Activated CD4-positive, alpha-beta T cell treated with anti-CD3 and anti-CD28 coated beads for 36 hours (primary cell): ENCODE results near the gene SFXN5. TPM values are rescaled to one million over a fixed set of nuclear protein-coding genes. Genes with fewer than 3 reads are reported as not detected.

Experiments
- ATAC-seq: fragments of 200-7000 bp; cut with Tn5 transposase; one replicate; pipeline ENCODE4 v1.10.0; 2021; ENCODE audit warnings: mild to moderate bottlenecking, moderate library complexity
- CTCF ChIA-PET: fragments of 350-600 bp; sonication (Branson Sonifier 250); formaldehyde crosslinking; loops from one replicate; lab custom pipeline; 2021; ENCODE audit warnings: antibody characterized with exemption; lab: Charles Lee
- POLR2A ChIA-PET: fragments of 350-600 bp; sonication (Branson Sonifier 250); formaldehyde crosslinking; loops from one replicate; lab custom pipeline; 2021; ENCODE audit warnings: antibody characterized with exemption, inconsistent platforms; lab: Charles Lee
- DNase-seq: peaks from one replicate; pipeline ENCODE4 v3.0.0-alpha.2; 2020
- H3K27ac Mint-ChIP-seq: one replicate; pipeline ENCODE4 v1.8.0; 2021; ENCODE audit warnings: mixed read lengths
- H3K27me3 Mint-ChIP-seq: one replicate; pipeline ENCODE4 v1.8.0; 2021; ENCODE audit warnings: mixed read lengths
- H3K36me3 Mint-ChIP-seq: one replicate; pipeline ENCODE4 v1.8.0; 2021; ENCODE audit warnings: low read depth, mixed read lengths
- H3K4me1 Mint-ChIP-seq: one replicate; pipeline ENCODE4 v1.8.0; 2021; ENCODE audit warnings: mixed read lengths
- H3K4me3 Mint-ChIP-seq: one replicate; pipeline ENCODE4 v1.8.0; 2021; ENCODE audit warnings: mild to moderate bottlenecking, moderate library complexity, mixed read lengths
- H3K9me3 Mint-ChIP-seq: one replicate; pipeline ENCODE4 v1.8.0; 2021; ENCODE audit warnings: low read depth, mixed read lengths
- intact Hi-C, 2 experiments: fragments of 100-400 bp; cut with DNase I in 1 of 2; cut with micrococcal nuclease in 1 of 2; formaldehyde crosslinking; loops; one replicate each; pipeline versions ENCODE4 v1.14.2 to v1.15.1; 2022 to 2024; cut with DNase I, micrococcal nuclease
- total RNA-seq, 2 experiments: library from RNA; stranded (reverse); gene quantifications; one replicate each; pipeline ENCODE4 v1.2.3, GENCODE V29; 2021

The SFXN5 gene
- total RNA-seq, 2 experiments from 2014 or later = 4.5 to 6.2 TPM

DNA sequence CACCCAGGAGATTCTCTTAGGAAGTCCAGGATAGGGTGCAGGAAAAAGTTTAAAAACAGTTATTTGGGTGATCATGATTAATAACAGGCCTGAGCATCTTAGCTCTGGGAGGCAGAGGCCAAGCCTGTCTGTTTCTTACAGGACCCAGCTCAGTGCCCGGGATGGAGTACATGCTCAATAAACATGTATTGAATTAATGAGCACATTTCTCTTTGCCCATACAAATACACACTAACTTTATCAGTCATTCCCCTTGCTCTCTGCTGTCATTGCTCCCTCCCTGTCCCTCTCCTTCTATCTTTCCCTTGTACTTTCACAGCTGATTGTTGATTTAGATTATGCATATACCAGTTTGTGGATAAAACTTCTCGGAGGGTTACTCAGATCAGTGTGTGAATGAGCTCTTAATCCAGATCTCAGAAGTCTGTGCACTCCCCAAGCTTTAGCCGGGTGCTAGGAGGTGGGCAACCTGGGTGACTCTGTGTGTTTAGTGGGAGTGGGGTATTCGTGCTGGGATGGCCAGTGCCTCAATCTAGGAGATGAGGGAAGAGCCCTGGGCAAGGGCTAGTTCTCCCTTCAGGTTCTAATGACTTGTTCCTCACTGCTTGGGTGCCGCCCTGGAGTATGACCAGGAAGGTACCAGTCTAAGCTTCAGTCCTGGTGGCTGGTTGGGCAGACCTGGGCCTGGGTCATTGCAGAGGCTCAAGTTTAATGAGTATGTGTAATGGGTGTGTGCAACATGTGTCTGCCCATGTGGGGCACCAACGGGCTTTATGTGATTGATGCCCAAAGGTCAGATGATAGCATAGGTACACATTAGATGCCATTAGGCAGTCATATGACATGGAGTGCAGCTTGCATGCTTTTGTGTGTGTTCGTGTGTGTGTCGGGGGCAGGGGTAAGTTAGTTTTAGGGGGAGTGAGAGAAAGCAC is 143.6 kb downstream of the SFXN5 start:
- DNase-seq (no peak), ATAC-seq (no peak)
- ChIA-PET CTCF (interaction anchor here (0.8 to 2.4 kb wide), 4 partner anchors 10 to 42 kb away, joined by 3 to 12 read pairs (median 4); partner anchors contain the start of genes EMX1 and SPR), POLR2A (no interaction called here)
- intact Hi-C loops = no loop called here
- Mint-ChIP-seq H3K9me3 (no peaks in the 10 kb centered on the region), H3K4me3 (no peak overlapping the region), H3K4me1 (peaks cover 4% of the 10 kb centered on the region), H3K27ac (no peak overlapping the region), H3K27me3 (peaks cover 22% of the 10 kb centered on the region), H3K36me3 (no peaks in the 10 kb centered on the region)

DNA sequence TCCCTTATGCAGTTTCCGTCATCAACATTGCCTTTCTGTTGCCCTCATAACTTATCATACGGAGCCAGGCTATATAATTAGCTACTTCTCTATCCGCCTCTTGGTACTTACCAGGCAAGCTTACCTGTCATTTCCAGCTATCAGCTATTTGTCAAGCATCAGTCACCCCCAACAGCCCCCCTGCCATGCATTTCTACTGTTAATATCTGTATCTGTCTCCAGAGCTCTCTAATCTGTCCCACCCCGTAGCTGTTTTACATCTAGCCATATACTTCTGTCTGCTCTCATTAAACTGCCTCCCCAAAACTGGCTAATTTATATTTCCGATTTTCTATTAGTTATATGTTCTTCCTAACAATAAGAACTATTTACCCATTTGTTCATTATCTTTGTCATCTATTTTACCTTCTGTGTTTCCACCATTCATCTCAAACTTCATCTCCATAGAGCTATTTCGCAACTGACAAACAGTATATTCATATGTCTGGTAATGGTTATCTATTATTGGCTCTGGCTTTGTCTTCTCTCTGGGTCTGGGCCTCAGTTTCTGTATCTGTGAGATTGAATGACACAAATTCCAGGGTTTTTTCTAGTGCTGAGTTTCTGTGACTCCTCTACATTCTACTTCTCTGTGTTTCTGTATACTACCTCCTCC is 144.6 kb downstream of the SFXN5 start:
- H3K27ac Mint-ChIP-seq = no peak overlapping the region
- H3K36me3 Mint-ChIP-seq = no peaks in the 10 kb centered on the region
- H3K4me3 Mint-ChIP-seq = no peak overlapping the region
- H3K4me1 Mint-ChIP-seq = peaks cover 4% of the 10 kb centered on the region
- H3K9me3 Mint-ChIP-seq = no peaks in the 10 kb centered on the region
- H3K27me3 Mint-ChIP-seq = peaks cover 31% of the 10 kb centered on the region
- ChIA-PET CTCF (interaction anchor here (0.5 to 2.4 kb wide), 10 partner anchors 8 to 1591 kb away, joined by 3 to 12 read pairs (median 4); partner anchors contain the start of genes EMX1 and SPR), POLR2A (no interaction called here)
- no peak for ATAC-seq
- DNase-seq = no peak
- intact Hi-C loops = no loop called here

DNA sequence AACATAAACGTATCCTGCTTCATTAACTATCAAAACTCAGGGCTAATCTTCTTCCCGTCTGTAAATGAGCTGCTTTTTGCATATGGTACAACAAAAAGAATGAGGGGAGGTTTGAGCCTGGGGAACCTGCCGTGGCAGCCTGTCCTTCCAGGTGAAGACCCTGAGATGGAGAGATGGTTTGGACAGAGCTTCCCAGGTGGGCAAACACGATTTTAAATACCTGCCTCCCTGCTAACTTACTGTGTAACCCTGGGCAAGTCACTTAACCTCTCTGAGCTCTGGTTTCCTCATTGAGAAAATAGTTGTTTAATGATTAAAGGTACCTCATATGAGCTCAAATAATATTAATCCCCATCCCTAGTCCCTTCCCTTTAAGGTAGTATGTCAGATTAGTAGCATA is 145.1 kb downstream of the SFXN5 start:
- DNase-seq = no peak
- Mint-ChIP-seq H3K36me3 (no peaks in the 10 kb centered on the region), H3K4me3 (no peak overlapping the region), H3K9me3 (no peaks in the 10 kb centered on the region), H3K27ac (no peak overlapping the region), H3K4me1 (peaks cover 4% of the 10 kb centered on the region), H3K27me3 (peaks cover 37% of the 10 kb centered on the region)
- POLR2A ChIA-PET = no interaction called here
- no peak for ATAC-seq
- intact Hi-C loops = no loop called here
- CTCF ChIA-PET = interaction anchor here (0.7 to 2.4 kb wide), 8 partner anchors 9 to 129 kb away, joined by 3 to 12 read pairs (median 4); partner anchors contain the start of gene EMX1

DNA sequence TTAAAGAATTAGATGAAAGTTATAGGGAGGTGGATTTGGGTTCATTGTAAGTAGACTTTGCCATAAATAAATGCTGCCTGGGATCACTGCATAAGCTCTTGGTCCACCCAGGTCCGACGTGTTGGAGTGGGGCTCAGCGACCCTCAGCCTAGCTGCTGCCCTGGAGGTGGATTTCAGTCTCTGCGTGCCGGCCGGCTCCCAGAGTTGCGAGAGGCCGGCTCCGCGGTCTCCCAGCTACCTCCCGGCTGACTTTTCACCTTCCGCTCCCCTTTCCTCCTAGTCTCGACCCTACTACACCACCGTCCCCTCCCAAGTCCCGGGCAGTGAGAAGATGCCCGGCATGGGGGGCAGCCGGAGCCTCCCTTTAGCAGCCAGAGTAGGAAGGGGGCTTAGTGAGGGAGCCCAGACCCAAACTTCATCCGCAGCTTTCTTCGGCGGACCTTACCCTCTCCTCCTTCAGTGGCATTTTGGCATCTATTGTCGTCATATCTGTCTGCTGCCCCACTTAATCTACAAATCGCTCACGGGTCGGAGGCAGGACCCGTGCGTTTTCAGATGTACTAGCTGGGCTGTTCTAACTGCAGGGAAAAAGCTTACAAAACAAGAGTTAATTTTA is 146.1 kb downstream of the SFXN5 start:
- intact Hi-C loops = no loop called here
- no peak overlapping the region for H3K27ac Mint-ChIP-seq
- ChIA-PET POLR2A (no interaction called here), CTCF (interaction anchor here (0.7 to 2.4 kb wide), 7 partner anchors 8 to 130 kb away, joined by 3 to 12 read pairs (median 5); partner anchors contain the start of gene EMX1)
- ATAC-seq (no peak), DNase-seq (no peak)
- peaks cover 39% of the 10 kb centered on the region for H3K27me3 Mint-ChIP-seq
- no peaks in the 10 kb centered on the region for H3K36me3 Mint-ChIP-seq
- peaks cover 5% of the 10 kb centered on the region for H3K4me1 Mint-ChIP-seq
- H3K9me3 Mint-ChIP-seq = no peaks in the 10 kb centered on the region
- no peak overlapping the region for H3K4me3 Mint-ChIP-seq

DNA sequence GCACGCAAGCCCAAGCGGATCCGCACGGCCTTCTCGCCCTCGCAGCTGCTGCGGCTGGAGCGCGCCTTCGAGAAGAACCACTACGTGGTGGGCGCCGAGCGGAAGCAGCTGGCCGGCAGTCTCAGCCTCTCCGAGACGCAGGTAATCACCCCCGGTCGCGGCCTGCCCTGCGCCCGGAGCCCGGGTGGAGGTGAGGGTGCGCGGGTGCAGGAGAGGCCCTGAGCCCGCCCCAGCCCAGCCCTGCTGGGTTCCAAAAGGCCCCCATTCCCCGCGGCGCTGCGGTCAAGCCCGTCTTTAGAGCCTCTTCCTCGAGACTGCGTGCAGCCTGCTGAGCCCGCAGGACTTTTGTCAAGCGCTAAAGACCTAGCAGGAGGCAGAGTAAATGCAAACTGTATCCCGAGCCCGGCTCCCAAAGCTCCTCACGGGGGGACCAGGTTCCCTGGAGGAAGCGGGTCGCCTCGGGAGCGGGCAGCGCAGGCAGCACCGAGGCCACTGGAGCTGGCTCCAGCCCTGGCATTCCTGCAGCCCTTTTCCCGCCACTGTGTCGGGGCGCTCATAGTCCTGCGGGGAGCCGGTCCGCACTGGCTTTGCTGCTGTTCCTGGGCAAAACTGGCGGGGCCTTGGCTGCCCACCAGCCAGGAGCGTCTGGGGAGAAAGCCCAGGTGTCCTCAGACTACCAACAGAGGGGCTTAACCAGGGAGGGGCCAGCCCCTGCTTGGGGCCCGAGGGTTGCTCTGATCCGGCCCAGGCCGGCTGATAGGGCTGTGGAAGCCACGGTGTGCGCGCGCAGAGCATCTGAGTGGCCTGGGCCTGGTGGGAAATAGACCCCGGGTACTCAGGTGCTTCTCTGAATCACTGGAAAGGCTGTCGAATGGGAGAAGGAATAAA is 146.9 kb downstream of the SFXN5 start:
- ATAC-seq (peak; percentile 13), DNase-seq (peak; percentile 38)
- ChIA-PET CTCF (no interaction called here), POLR2A (no interaction called here)
- Mint-ChIP-seq H3K27ac (no peak overlapping the region), H3K27me3 (peaks cover 43% of the 10 kb centered on the region), H3K9me3 (no peaks in the 10 kb centered on the region), H3K4me1 (peaks cover 7% of the 10 kb centered on the region), H3K4me3 (no peak overlapping the region), H3K36me3 (no peaks in the 10 kb centered on the region)
- intact Hi-C loops = loop anchor here in 1 of 2 experiments (5.0 kb wide), 2 partner anchors 62 to 777 kb away; partner anchors contain the start of gene CYP26B1

DNA sequence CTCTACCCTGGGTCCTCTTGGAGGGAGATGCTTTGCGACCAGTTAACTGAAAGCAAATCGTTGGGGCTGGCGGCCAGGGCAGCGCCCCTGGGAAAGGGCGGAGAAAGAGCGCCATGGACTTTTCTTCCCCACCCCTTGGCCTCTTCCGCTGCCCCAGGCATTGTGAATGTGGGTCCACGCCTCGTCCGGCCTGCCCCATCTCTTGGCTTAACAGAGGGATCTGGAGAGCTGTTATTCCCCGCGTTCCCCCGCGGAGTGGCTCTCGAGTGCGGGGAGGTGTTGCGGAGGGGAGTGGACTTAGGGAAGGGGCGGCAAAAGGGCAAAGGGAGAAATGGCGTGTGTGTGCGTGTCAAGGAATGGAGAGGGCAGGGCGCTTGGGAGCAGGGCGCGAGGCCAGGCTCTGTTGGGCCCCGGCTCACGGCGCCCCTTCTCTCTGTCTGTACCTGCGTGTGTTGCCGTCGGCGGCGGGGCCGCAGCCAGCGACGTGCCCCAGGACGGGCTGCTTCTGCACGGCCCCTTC is 147.6 kb downstream of the SFXN5 start:
- no peak for ATAC-seq
- CTCF ChIA-PET = interaction anchor here (0.5 kb wide), 1 partner anchor 776 kb away, joined by 3 read pairs; the partner anchor contains the start of gene CYP26B1
- H3K36me3 Mint-ChIP-seq = no peaks in the 10 kb centered on the region
- H3K27me3 Mint-ChIP-seq = peaks cover 50% of the 10 kb centered on the region
- H3K27ac Mint-ChIP-seq = no peak overlapping the region
- intact Hi-C loops = loop anchor here in 1 of 2 experiments (5.0 kb wide), 2 partner anchors 62 to 777 kb away; partner anchors contain the start of gene CYP26B1
- DNase-seq = no peak
- H3K4me3 Mint-ChIP-seq = no peak overlapping the region
- no peaks in the 10 kb centered on the region for H3K9me3 Mint-ChIP-seq
- H3K4me1 Mint-ChIP-seq = peaks cover 11% of the 10 kb centered on the region
- POLR2A ChIA-PET = no interaction called here

DNA sequence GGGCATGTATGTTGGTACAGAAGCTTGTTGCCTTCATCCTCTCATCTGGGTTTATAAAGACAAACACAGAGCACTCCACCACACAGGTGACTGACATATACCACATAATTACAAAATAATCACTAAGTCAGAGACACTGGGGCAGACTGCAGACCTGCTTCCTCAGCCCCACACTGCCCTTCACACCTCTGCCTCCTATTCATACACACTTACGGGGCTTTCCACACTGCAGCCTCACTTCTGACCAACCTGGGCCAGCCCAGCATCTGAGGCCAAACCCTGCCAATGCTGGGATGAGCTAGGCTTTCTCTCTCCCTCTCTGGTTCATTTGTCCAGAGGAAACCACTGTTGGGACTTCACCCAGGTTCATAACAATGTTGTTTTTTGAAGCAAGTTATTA is 149.7 kb downstream of the SFXN5 start:
- ATAC-seq (no peak), DNase-seq (no peak)
- H3K36me3 Mint-ChIP-seq = no peaks in the 10 kb centered on the region
- POLR2A ChIA-PET = no interaction called here
- CTCF ChIA-PET = no interaction called here
- peaks cover 17% of the 10 kb centered on the region for H3K4me1 Mint-ChIP-seq
- peaks cover 58% of the 10 kb centered on the region for H3K27me3 Mint-ChIP-seq
- intact Hi-C loops = loop anchor here in 1 of 2 experiments (5.0 kb wide), 2 partner anchors 60 to 775 kb away; partner anchors contain the start of gene CYP26B1
- no peak overlapping the region for H3K27ac Mint-ChIP-seq
- H3K4me3 Mint-ChIP-seq = no peak overlapping the region
- H3K9me3 Mint-ChIP-seq = no peaks in the 10 kb centered on the region

DNA sequence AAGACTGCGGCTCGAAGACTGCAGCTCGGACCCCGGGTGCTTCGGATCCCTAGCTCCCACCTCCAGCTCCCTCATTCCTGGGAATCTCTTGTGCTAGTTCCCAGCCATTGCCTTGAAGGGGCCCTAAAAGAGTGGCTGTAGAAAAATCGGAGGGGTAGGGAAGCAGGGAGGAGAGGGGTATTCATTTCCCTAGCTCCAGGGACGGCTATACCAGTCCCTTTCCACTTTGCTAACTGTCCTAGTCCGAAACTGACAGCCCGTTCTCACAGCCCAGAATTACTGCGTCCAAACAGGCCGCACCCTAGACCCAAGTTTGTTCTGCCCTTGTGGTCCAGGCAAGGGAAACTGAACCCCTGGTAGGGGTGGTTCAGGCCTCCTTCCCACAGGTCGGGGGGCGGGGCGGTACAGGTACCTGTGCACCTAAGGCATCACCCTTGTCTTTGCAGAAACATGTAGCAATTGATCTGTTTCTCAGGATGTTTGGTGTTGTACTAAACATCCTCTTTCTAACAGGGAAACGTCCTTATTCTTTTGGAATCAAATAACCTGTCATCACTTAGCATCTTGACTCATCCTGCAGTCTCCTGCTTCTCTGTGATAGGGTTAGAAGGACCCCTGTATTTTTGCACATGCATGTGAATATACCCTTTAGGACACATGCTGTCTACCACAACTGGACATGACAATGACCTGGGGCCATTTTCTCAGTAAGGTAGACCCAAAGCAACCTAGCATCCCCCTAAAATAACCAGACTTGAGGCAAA is 150.2 kb downstream of the SFXN5 start:
- ChIA-PET CTCF (interaction anchor here (0.7 kb wide), 1 partner anchor 782 kb away, joined by 3 read pairs; no protein-coding TSS in a partner anchor), POLR2A (no interaction called here)
- Mint-ChIP-seq H3K4me3 (no peak overlapping the region), H3K9me3 (no peaks in the 10 kb centered on the region), H3K27me3 (peaks cover 64% of the 10 kb centered on the region), H3K27ac (no peak overlapping the region), H3K36me3 (no peaks in the 10 kb centered on the region), H3K4me1 (peaks cover 22% of the 10 kb centered on the region)
- intact Hi-C loops = loop anchor here in 1 of 2 experiments (5.0 kb wide), 2 partner anchors 59 to 774 kb away; partner anchors contain the start of gene CYP26B1
- DNase-seq (no peak), ATAC-seq (no peak)

DNA sequence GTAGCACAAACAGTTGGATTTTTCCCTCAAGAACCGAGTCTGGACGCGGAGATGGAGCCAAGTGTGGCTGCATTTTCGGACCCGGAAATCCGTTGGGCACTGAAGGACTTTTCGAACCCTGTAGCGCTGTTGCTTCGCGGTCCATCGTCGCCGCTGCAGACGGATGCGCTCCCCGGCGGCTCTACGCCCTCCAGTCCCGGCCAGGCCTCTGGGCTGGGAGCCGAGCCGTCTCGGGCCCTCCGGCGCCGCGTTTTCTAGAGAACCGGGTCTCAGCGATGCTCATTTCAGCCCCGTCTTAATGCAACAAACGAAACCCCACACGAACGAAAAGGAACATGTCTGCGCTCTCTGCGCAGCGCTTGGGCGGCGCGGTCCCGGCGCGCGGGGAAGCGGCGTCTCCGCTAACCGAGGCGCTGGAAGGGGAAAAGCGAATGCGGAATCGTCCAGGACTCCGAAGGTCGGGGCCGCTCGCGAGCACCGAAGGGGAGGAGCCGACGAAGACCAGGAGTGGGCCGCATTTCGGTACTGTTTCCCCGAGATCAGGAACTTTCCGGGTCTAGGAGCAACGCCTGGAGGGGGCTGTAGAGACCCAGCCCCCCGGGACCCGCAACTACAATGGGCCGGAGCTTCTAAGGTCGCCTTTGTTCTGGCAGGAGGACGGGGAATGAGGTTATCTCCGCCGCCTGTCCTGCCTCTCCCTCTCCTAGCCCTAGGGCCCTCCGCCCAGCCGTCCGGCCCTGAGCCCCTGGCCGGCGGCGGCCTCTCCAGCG is 151.0 kb downstream of the SFXN5 start:
- ChIA-PET POLR2A (no interaction called here), CTCF (interaction anchor here (0.7 kb wide), 1 partner anchor 781 kb away, joined by 3 read pairs; no protein-coding TSS in a partner anchor)
- DNase-seq (peak; percentile 59), ATAC-seq (peak; percentile 20)
- no peak overlapping the region for H3K4me3 Mint-ChIP-seq
- H3K4me1 Mint-ChIP-seq = peaks cover 25% of the 10 kb centered on the region
- no peaks in the 10 kb centered on the region for H3K36me3 Mint-ChIP-seq
- no peak overlapping the region for H3K27ac Mint-ChIP-seq
- H3K27me3 Mint-ChIP-seq = peaks cover 64% of the 10 kb centered on the region
- intact Hi-C loops = loop anchor here in 1 of 2 experiments (5.0 kb wide), 2 partner anchors 58 to 773 kb away; partner anchors contain the start of gene CYP26B1
- H3K9me3 Mint-ChIP-seq = no peaks in the 10 kb centered on the region
